GM19395 (cell line): ENCODE results near the gene CEACAM21.
"Not testable (repeated sequence)": the region's sequence is repeated elsewhere in the genome, so short reads cannot be mapped to it uniquely, and the experiment has no call there.

Experiments
- ATAC-seq: cut with Tn5 transposase; IDR thresholded peaks from one replicate; pipeline ENCODE4 v1.9.1; 2021; ENCODE audit warnings: mild to moderate bottlenecking, moderate library complexity; ENCODE audit not compliant: unreplicated experiment

CEACAM21 gene

DNA sequence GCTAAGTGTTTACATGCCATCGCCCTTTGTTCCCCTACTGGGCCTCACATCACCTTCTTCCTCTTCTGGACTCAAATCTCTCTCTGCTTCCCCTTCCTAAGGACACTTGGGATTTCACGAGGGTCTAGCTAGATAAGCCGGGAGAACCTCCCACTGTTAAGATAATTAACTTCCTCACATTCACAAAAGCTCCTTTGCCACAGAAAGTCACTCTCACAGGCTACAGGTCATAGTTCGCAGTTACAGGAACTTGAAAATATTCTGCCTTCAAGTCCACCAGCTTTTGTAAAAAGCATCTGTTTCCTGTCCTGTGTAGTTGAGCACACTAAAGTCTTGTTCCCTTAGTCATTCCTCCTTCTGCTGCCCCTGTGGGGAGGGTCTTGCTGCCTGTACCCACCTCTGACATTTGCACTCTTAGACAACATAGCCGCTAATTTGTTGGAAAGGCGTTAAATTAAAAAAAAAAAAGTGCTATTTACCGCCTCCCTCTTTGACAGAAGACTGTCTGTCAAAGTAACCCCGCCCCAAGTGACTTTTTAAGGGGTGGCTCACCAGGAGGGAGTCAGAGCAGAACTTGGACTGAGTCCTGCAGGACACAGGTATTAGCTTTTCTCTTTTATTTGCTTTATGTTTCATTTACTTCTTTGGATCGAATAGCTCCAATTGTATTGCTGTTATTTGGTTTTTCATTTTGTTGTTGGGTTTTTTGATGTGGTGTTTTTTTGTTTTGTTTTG, 26.8 kb upstream of the CEACAM21 start:
- peak; percentile 49 for ATAC-seq

DNA sequence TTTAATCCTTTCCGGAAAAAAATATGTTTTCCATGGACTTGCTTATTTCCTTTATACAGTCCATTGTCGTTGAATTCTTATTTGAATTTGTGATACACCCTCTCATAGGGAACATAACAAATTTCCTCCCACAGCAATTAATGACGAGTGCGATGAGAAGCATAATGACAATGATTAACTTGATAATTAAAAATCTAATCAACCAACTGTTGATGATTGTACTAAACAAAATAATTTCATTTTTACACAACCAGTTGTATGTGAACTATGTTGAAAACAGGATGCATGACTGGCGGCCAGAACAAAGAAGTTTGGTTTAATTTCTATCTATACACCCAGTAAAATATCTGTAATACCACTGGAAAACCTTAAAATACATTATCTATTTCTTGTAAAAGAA, 26.1 kb upstream of the CEACAM21 start:
- no peak for ATAC-seq

DNA sequence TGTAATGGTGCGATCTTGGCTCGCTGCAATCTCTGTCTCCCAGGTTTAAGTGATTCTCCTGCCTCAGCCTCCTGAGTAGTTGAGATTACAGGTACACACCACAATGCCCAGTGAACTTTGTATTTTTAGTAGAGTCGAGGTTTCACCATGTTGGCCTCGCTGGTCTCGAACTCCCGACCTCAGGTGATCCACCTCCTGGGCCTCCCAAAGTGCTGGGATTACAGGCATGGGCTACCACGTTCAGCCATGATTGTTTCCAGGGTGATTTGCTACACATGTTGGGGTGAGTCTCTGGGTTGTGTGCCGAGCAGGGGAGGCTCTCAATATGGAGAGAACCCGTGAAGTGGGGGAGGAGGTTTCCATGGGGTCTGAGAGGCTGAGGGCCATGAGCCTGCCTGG, 24.8 kb upstream of the CEACAM21 start:
- ATAC-seq, result no peak

DNA sequence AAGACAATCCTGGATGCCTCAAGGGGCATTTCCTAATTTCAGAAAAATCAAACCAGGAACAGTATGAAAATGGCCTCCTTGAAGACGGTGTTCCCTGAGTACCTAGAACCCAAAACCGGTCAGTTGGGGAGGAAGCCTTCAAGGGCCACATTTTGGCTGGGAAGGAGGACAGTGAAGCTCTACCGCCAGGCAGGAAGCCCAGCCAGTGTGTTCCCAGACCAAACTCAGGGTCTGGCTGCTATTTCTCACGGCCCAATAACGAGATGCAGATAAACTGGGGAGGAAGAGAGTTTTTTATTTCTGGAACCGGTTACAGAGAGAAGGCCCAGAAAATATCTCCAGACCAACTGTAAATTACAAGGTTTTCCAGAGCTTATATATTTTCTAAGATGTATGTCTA, 24.3 kb upstream of the CEACAM21 start:
- ATAC-seq, result no peak

DNA sequence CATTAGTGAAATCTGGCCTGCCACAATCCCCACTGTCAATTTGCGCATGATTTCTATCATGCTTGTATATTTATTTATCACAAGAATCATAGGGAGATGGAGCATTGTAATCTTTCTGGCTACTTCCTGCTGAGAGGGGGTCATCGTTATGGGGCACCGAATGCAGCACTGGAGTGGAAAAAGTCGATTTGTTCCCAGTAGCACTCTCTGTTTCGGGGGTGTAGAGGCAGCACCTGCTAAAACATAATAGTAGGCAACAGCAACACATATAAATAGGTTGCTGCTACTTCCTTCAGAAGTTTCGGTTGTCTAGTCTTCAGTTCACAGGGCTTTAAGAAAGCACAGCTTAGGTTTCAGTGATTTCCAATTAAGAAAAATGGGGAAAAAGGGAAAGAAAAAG, 23.4 kb upstream of the CEACAM21 start:
- ATAC-seq, result no peak

DNA sequence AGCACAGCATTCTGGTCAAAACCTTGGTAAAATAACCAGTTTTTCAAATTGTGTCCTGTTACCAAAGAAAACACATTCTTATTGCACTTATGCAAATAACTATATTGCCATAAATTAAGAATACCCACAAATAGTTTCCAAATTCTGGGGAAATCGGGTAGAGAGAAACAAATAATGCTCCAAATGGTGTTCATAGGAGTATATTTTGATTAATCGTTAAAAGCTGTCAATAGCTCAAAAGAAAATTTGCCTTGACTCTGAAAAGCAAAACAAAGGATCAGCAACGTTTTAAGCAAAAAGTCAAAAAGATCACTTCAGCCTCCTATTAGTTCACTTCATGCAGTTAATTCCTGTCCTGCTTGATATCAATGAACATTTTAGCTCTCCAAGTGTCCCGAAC, 22.2 kb upstream of the CEACAM21 start:
- ATAC-seq, result no peak

DNA sequence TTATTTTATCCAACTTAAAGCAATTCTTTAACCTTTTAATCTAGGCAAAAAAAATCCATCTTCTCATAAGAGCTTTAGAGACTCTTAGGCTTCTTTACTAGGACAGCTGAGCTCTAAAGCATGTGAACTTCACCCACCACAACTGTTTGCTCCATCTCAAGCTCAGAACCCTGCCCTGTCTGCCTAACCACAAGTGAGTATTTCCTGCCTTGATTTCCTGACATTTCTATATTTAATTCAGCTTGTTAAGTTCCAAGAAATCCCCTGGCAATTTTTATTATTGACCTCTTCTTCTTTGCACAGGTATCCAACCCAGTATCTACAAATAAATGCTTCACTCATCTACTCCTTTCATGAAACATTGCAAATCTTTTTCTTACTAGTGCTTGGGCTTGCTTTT, 21.1 kb upstream of the CEACAM21 start:
- ATAC-seq, result no peak

DNA sequence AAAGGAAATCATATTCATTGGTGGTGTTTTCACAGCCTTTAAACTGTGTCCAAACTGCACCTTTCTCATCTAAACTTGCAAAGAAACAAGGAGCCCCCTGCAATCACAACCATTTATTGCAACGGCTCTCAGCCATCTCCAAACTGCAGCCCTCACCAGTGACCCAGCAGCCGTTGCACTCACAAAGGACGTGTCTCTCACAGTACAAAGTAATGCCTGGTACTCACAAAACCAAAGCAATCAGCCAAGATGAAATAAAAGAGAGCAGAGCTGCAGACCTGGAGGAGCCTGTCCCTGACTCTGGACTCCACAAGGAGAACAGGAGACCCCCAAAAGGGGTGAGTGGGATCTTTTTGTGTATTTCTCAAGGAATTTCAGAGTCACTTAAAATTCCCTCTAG, 20.2 kb upstream of the CEACAM21 start:
- ATAC-seq, result no peak

DNA sequence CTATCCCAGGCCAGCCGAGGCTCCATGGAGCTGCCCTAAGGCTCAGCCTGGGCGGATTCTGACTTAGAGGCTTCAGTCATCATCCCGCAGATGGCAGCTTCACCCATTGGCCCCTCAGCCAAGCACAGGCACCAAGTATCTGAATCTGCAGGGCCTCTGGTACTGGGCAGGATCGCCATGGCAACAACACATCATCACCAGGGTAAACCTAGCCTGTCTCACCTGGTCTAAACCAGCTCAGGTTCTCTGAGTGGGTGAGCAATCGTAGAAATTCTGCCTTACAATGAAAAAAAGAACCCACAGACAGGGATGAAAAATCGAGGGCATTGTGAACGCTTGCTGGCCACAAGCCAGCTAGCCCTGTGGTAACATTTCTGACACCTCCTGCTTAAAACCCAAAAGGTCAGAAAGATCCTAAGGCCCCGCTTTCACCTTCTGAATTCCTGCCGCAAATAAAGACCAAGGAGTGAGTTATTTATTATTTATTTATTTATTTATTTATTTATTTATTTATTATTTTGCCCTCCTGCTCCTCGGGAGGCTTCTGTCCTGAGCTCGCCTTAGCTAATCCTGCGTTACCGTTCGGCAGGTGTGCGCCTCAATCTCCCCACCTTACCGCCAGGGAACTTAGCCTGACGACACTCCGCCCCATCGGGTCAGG, 12.0 kb upstream of the CEACAM21 start:
- no peak for ATAC-seq

DNA sequence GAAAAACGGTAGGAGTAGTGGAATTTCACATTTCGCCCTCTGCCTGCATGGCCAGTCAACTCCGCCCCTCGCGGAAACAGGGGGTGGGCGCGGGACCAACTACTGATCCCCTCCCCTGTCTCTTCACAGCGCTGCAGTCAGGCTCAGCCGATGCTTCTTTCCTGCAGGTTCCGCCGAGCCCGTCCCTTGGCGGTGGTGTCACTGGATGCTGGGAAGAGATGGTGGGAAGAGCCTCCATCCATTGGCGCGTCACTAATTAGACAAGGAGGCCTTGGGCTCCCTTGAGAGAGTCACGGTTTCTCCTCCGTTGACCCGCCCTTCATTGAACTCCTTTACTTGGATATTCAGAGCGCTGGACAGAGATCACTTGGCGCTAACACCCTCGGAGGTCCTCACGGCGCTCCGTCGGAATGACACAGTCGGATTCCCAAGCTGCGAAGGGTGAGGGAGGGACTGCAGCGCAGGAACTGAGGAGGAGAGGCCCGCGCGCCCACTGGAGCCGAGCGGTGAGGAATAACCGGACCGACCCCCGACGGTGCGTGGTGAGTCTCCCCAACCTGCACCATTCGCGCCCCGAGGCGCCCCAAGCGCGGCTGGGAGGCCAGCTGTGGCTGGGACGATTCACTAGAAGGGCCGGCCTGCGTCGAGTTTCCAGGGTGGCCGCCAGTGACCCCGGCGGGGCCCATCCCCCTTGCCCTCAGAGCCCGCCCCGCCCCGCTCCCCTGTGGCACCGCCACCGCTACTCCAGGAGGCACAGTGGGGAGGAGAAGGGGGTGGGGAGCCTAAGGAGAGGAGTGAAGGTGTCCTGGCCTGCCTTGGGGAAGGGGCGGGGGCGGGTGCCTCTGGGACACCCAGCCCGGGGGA, 11.2 kb upstream of the CEACAM21 start:
- no peak for ATAC-seq

DNA sequence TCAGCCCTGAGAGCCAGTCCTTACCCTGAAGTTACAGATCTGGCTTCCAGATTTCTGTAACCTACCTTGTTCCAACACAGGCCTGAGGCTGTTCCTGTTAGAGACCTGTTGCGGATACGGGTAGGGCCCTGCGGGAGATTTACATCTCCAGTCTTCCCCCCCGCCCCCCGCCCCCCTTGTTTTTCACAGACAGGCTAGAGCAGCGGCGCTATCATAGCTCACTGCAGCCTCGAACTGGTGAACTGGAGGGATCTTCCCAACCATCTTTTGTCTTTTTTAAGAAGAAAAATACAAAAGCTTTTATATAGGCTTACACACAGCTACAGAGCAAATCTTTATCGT, 10.6 kb upstream of the CEACAM21 start:
- ATAC-seq, result no peak

DNA sequence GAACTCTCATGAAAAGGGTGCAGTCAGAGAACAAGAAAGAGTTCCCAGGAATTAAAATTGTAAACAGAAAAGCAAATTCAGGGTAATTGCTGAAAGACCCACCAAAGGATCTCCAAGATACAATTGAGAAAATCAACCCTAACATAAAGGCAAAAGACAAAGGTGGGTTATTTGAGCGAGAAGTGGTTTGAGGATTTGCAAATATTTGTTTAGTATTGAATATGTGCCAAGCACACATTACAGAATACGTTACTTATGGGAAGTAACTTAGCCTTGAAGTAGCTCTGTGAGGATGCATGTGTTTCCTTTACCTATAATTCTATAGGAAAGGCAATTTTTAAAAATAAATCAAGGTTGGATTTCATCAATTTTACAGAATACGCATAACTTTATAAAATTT, 10.0 kb upstream of the CEACAM21 start:
- ATAC-seq, result no peak

DNA sequence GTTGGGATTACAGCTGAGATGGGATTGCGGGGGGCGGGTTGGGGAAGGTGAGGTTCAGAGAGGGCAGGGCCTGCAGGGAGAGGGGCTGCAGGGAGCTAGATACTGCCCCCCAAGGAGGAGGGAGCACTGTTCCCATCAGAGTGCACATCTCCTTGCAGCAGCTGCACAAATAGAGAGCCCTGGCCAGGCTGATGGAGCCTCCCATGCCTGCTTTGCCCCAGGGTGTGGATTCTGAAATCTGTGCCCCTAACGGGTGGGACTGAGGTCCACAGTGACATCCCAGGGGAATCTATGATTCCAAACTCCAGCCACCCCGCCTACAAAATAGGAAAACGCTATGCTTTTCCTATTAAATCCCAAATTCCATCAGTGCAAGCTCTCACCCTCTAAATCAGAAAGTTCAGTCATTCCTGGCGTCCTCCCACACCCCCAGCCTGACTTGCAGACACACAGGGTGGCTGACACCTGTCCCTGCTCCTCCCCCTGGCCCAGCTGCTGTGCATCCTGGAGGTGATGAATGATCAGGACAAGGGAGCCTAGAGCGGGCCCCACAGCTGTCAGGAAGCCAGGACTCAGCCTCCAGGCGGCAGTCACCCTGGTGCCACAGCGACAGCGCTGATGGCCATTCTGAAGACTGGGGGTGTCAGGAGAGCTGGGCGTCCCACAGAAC, 6.3 kb upstream of the CEACAM21 start:
- no peak for ATAC-seq

DNA sequence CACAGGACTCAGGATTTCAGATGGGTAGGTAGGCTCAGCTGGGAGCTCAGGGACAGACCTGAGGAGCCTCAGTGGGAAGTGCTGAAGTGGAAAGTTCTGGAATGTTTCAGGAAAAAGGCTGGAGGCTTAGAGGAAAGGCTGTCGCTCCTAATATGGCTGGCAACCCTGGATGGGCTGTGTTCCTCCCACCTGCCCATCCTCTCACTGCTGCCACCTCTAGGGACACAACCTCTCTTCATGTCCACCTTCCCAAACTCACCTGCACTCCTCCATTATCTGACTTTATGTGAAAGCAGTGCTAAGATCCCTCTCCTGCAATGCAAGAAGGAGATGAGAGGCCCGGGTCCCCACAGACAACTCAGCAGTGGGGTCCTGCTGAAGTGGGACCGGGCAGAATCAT, 5.8 kb upstream of the CEACAM21 start:
- ATAC-seq, result no peak

DNA sequence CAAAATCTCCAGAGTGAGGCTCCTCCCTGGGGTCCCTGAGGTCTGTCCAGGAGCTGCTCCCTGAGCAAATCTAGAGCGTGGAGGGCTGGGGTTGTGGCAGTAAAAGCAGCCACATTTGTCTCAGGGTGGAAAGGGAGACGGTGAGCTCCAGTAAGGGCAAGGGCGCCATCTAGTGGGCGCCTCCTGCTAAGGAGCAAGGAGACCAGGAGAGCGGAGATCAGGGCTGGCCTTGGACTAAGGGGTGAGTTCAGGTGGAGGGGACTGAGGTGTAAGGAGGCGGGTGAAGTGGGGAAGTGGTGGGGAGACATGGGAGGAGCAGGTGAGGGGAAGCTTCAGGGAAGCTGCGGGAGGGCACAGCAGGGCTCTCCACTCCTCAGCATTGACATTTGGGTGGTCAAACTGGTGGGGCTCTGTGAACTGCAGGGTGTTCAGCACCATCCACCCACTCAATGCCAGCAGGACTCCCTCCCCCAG, 5.3 kb upstream of the CEACAM21 start:
- ATAC-seq, result no peak

DNA sequence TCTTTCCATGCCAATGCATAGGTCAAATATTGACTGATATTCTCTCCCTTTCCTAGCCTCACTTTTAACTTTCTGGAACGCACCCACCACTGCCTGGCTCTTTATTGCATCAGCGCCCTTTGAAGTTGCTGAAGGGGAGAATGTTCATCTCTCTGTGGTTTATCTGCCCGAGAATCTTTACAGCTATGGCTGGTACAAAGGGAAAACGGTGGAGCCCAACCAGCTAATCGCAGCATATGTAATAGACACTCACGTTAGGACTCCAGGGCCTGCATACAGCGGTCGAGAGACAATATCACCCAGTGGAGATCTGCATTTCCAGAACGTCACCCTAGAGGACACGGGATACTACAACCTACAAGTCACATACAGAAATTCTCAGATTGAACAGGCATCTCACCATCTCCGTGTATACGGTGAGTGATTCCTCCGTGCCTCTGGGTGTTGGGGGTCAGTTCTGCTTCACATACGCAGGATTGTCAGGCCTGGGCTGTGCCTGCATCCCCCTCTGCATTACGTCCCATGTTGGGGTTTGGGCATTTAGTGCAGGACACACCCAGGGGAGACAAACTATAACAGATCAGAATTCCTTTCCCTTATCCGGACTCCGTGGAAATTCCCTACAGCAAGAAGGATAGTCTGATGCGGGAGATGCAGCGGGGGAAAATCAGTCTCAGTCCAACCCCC, 1.3 kb downstream of the CEACAM21 start:
- no peak for ATAC-seq

DNA sequence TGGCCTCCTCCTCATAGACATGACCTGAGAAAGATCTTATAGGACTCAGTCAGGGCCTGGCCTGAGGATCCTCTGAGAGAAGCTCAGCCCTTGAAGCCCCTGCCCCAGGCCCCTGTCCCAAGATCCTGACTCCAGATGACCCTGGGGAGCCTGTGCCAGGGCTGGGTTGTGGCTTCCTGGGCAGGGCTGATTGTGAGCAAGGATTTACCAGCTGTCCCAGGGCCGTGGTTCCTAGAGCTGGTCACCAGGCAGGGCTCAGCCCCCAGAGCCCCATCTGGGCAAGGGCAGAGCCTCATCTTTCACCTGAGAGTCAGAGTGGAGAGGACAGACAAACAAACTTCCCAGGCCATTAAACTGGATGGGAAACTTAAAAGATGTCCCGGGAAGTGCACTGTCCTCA, 1.9 kb downstream of the CEACAM21 start:
- ATAC-seq, result no peak

DNA sequence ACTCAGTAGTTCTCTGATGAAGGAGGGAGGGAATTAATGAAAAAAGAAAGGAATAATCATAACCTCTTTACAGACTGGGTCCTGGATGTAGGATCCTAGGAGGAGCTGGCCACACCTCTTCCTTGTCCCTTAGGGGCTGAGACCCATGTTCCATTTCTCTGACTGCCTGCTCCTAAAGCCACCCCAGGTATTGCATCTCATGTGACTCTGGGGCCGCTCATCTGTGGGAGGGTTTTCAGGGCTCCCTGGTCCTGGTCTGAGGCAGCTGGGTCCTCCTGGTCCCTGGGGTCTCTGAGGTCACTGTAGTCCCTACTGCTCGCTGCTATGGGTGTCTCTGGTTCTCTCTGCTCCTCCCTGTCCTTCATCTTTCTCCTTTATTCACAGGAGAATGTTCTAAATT, 2.9 kb downstream of the CEACAM21 start:
- ATAC-seq, result no peak

DNA sequence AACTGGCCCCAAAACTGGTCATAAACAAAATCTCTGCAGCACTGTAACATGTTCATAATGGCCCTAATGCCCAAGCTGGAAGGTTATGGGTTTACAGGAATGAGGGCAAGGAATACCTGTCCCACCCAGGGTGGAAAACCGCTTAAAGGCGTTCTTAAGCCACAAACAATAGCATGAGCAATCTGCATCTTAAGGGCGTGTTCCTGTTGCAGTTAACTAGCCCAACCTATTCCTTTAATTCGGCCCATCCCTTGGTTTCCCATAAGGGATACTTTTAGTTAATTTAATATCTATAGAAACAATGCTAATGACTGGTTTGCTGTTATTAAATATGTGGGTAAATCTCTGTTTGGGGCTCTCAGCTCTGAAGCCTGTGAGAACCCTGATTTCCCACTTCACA, 5.1 kb downstream of the CEACAM21 start:
- not testable (repeated sequence) for ATAC-seq

DNA sequence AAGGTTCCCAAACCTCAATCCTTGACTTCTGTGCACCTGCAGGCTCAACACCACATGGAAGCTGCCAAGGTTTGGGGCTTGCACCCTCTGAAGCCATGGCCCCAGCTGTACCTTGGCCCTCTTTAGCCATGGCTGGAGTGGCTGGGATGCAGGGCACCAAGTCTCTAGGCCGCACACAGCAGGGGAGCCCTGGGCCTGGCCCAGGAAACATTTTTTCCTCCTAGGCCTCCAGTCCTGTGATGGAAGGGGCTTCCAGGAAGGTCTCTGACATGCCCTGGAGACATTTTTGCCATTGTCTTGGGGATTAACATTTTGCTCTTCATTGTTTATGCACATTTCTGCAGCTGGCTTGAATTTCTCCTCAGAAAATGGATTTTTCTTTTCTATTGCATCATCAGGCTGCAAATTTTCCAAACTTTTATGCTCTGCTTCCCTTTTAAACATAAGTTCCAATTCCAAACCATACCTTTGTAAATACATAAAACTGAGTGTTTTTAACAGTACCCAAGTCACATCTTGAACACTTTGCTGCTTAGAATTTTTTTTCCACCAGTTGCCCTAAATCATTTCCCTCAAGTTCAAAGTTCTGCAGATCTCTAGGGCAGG, 6.7 kb downstream of the CEACAM21 start:
- not testable (repeated sequence) for ATAC-seq
